ENCODE measurements around the gene ASGR1. TPM values are rescaled to one million over a fixed set of nuclear protein-coding genes. Genes with fewer than 3 reads are reported as not detected.
A peak's percentile ranks its signal among the peaks of the same experiment; 100 is the strongest.

The ASGR1 gene
- total RNA-seq, 1 donor from 2014 or later, result 0.13 TPM

GRCh38 chr17:7216242-7217112, 37.3 kb upstream of the ASGR1 start:
- DNase-seq (ENCODE audit: low read depth), result no peak

GRCh38 chr17:7215652-7216180, 36.5 kb upstream of the ASGR1 start:
- DNase-seq (ENCODE audit: low read depth), result no peak

GRCh38 chr17:7215136-7215638, 36.0 kb upstream of the ASGR1 start:
- DNase-seq (ENCODE audit: low read depth), result no peak

- peak; percentile 97 for DNase-seq (ENCODE audit: low read depth)
Observed at GRCh38 chr17:7214300-7215135, 35.3 kb upstream of the ASGR1 start.

GRCh38 chr17:7213895-7214299, 34.7 kb upstream of the ASGR1 start:
- peak; percentile 59 for DNase-seq (ENCODE audit: low read depth)

- no peak for DNase-seq (ENCODE audit: low read depth)
Observed at GRCh38 chr17:7211491-7212273, 32.5 kb upstream of the ASGR1 start.

- DNase-seq (ENCODE audit: low read depth), result no peak
Observed at GRCh38 chr17:7208754-7209460, 29.7 kb upstream of the ASGR1 start.

GRCh38 chr17:7208027-7208571, 28.9 kb upstream of the ASGR1 start:
- DNase-seq (ENCODE audit: low read depth), result no peak

GRCh38 chr17:7207120-7208001, 28.2 kb upstream of the ASGR1 start:
- no peak for DNase-seq (ENCODE audit: low read depth)

- DNase-seq (ENCODE audit: low read depth), result no peak
Observed at GRCh38 chr17:7205561-7205960, 26.4 kb upstream of the ASGR1 start.

- DNase-seq (ENCODE audit: low read depth), result no peak
Observed at GRCh38 chr17:7204828-7205461, 25.8 kb upstream of the ASGR1 start.

- DNase-seq (ENCODE audit: low read depth), result no peak
Observed at GRCh38 chr17:7204336-7204735, 25.2 kb upstream of the ASGR1 start.

GRCh38 chr17:7203391-7203790, 24.2 kb upstream of the ASGR1 start:
- no peak for DNase-seq (ENCODE audit: low read depth)

GRCh38 chr17:7196651-7197401, 17.7 kb upstream of the ASGR1 start:
- no peak for DNase-seq (ENCODE audit: low read depth)

GRCh38 chr17:7195971-7196370, 16.8 kb upstream of the ASGR1 start:
- no peak for DNase-seq (ENCODE audit: low read depth)

- DNase-seq (ENCODE audit: low read depth), result no peak
Observed at GRCh38 chr17:7192271-7192937, 13.2 kb upstream of the ASGR1 start.

- DNase-seq (ENCODE audit: low read depth), result peak; percentile 31
Observed at GRCh38 chr17:7191571-7192270, 12.6 kb upstream of the ASGR1 start.

Data from myocyte (in vitro differentiated cells).